ENCODE measurements around the gene HIPK4.

GRCh38 chr19:40425450-40426287 lies 35.7 kb upstream of the HIPK4 start, which contains the start of gene SERTAD1:
- TF ChIP-seq CTCF (conservative IDR thresholded peaks at IDR 0.05; ENCODE audit: low read length) = peak; percentile 80
- TF ChIP-seq EZH2phosphoT487 (IDR thresholded peaks at IDR 0.05; ENCODE audit: borderline replicate concordance) = no peak
